ENCODE measurements around the gene GRB10. TPM values are rescaled to one million over a fixed set of nuclear protein-coding genes. Genes with fewer than 3 reads are reported as not detected.
"Not testable (repeated sequence)": the region's sequence is repeated elsewhere in the genome, so short reads cannot be mapped to it uniquely, and the experiment has no call there.

The GRB10 gene
- total RNA-seq, 2 experiments from 2014 or later: 4.4 TPM

DNA sequence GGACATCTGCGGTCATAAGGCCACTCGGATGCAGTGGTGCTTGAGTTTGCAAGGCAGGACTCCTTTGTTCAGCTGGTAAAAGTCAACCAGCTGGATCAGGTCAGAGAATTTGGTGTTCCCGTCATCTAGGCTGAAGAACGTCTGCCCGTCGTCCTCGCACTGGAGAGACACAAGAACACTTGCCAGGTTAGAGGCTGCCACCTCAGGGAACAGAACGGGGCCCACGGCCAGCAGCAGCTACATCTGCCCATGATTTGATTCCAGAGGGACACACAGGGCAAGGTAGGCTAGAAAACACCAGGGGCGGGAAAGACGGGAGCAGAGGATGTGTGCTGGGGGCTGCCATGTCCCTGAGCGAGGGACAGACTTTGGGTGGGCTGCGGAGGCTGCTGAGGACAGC lies 189.8 kb downstream of the GRB10 start:
- ChIA-PET POLR2A (no interaction called here), CTCF (interaction anchor here (0.8 kb wide), 1 partner anchor 27 kb away, joined by 3 read pairs; no protein-coding TSS in a partner anchor)
- no peak overlapping the region for H3K4me3 Mint-ChIP-seq
- H3K9me3 Mint-ChIP-seq: no peaks in the 10 kb centered on the region
- no peaks in the 10 kb centered on the region for H3K36me3 Mint-ChIP-seq (ENCODE audit: low read depth)
- no peak for DNase-seq
- H3K27ac Mint-ChIP-seq: no peak overlapping the region
- H3K27me3 Mint-ChIP-seq: peaks cover 2% of the 10 kb centered on the region
- peaks cover 25% of the 10 kb centered on the region for H3K4me1 Mint-ChIP-seq

DNA sequence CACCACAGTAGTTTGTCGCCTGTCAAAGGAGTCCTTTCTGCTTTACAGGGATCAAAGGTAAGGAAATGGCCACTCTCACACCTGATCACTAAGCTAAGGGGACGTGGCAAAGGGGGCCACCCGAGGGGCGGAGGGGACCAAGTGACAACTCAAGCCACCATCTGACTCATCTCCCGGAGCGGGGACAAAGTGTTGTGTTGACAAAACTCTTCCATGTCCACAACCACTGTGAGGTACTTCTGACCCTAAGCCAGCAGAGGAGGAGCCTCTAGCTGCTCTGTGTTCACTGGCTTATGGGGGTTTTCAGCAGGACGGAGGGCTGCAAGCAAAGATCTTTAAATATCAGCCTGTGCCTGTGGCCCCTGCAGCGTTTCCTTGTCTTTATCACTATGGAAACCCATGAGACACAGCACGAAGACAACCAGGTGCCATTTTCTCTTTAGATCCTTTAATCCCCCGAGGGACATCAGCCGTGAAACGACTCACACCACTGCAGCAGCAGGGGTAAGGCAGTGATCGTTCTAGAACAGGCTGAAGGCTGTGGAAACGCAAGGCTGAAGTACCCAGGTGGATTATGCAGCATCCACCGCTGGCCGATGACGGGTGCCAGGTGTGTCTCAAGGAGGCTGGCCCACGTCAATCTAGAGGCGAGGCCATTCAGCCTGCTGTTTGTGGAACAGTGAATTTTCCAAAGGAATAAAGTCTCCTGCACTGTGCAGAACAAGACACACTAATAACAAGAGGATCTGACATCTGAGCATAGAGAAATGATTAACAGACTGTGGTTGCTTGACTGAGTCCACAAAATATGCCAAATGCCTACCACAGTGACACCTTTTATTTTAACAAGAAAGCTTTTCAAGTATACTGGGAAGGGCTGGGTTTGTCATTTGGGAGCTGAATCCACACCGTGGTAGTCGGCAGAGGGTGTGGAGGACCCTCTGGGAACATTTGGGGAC lies 190.9 kb downstream of the GRB10 start:
- H3K36me3 Mint-ChIP-seq (ENCODE audit: low read depth): no peaks in the 10 kb centered on the region
- no peak overlapping the region for H3K4me3 Mint-ChIP-seq
- ChIA-PET CTCF (interaction anchor here (1.5 kb wide), 1 partner anchor 16 kb away, joined by 4 read pairs; no protein-coding TSS in a partner anchor), POLR2A (no interaction called here)
- no peak overlapping the region for H3K27ac Mint-ChIP-seq
- H3K27me3 Mint-ChIP-seq: peaks cover 7% of the 10 kb centered on the region
- no peak for DNase-seq
- peaks cover 25% of the 10 kb centered on the region for H3K4me1 Mint-ChIP-seq
- no peaks in the 10 kb centered on the region for H3K9me3 Mint-ChIP-seq

DNA sequence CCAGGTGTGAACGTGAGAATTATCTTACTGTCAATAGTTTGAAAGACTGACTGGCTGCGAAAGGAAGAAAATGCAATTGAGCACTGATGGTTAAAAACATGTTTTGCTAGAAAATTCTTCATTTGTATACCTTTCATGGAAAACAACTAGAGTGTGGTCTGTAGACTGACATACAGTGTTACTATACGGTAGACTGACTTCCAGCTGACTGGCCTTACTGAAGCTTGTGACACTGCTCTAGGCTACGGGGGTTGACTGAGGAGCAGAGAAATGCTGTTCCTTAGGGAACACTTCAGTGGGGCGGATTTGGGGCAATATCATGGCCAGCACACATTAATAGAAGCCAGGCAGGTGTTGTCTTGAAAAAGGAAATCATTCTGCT lies 191.6 kb downstream of the GRB10 start:
- DNase-seq: no peak

DNA sequence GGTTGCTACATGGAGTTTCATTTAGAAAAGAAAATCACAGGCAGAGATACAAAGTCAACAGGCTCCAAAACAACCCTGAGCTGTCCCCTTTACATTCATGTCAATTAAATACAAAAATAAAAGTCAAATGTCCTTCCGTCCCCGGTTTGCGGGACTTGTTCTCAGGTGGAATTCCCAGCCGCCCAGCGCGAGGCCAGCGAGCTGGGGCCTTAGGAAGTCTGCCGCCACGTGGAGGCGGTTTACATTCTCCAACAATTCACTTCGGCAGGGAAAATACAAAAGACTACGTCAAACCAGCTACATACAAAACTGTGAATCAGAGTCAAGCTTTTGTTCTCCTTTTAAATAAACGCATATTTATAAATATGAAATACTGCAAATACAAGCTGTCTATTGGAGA lies 192.2 kb downstream of the GRB10 start:
- CTCF ChIA-PET: interaction anchor here (1.1 to 1.5 kb wide), 2 partner anchors 17 to 25 kb away, joined by 3 to 4 read pairs; no protein-coding TSS in a partner anchor
- no peak for DNase-seq
- POLR2A ChIA-PET: no interaction called here
- Mint-ChIP-seq H3K9me3 (no peaks in the 10 kb centered on the region), H3K36me3 (ENCODE audit: low read depth) (no peaks in the 10 kb centered on the region), H3K4me1 (peaks cover 19% of the 10 kb centered on the region), H3K4me3 (no peak overlapping the region), H3K27ac (no peak overlapping the region), H3K27me3 (peaks cover 7% of the 10 kb centered on the region)

More for the DNA sequence above, 191.6 kb downstream of the GRB10 start:
- POLR2A ChIA-PET: no interaction called here
- H3K27me3 Mint-ChIP-seq: peaks cover 7% of the 10 kb centered on the region
- CTCF ChIA-PET: interaction anchor here (1.5 kb wide), 1 partner anchor 16 kb away, joined by 4 read pairs; no protein-coding TSS in a partner anchor
- H3K36me3 Mint-ChIP-seq (ENCODE audit: low read depth): no peaks in the 10 kb centered on the region
- H3K4me1 Mint-ChIP-seq: peaks cover 21% of the 10 kb centered on the region
- no peak overlapping the region for H3K27ac Mint-ChIP-seq
- H3K9me3 Mint-ChIP-seq: no peaks in the 10 kb centered on the region
- H3K4me3 Mint-ChIP-seq: no peak overlapping the region

DNA sequence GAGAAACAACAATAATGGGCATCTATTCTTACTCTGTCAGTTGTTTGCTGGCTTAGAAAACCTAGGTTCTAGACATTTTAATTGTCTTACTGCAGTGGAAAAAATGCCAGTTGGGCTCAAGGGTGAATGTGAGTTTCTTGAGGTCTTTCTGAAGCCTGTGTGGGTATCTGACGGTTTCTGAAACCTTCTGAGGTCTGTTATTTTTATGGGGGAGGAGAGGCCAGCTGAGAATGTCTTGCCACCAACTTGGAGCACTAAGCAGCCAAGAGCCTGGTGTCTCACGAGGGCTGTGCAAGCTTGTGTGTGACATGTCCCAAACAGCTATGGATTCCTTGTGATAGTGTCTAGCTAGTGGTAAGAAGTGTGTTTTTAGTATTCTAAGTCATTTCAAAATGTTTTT lies 193.3 kb downstream of the GRB10 start:
- Mint-ChIP-seq H3K9me3 (no peaks in the 10 kb centered on the region), H3K27me3 (peaks cover 7% of the 10 kb centered on the region), H3K27ac (no peak overlapping the region), H3K4me1 (peaks cover 7% of the 10 kb centered on the region), H3K4me3 (no peak overlapping the region), H3K36me3 (ENCODE audit: low read depth) (no peaks in the 10 kb centered on the region)
- POLR2A ChIA-PET: no interaction called here
- CTCF ChIA-PET: interaction anchor here (0.7 to 1.7 kb wide), 4 partner anchors 9 to 572 kb away, joined by 3 to 6 read pairs (median 3); no protein-coding TSS in a partner anchor
- DNase-seq: no peak

DNA sequence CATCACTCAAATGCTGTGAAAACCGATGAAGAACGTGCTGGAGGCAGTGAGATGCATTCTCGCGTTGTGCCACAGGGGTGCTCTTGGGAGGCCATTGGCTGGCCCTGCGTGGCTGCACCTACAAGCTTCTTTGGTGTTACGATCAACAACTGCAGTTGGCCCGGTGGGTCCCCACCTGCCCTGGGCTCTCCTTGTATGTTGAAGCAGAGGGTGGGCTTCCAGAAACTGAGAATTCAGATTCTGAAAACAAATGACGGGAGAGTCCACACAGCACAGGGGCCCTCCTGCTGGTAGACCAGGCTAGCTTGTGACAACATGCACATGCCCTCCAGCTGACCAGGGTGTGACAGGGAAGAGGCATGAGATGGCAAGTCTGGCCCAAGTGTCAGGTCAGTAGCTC lies 193.8 kb downstream of the GRB10 start:
- CTCF ChIA-PET: interaction anchor here (0.7 to 1.7 kb wide), 4 partner anchors 9 to 572 kb away, joined by 3 to 6 read pairs (median 3); no protein-coding TSS in a partner anchor
- DNase-seq: no peak
- no peak overlapping the region for H3K27ac Mint-ChIP-seq

DNA sequence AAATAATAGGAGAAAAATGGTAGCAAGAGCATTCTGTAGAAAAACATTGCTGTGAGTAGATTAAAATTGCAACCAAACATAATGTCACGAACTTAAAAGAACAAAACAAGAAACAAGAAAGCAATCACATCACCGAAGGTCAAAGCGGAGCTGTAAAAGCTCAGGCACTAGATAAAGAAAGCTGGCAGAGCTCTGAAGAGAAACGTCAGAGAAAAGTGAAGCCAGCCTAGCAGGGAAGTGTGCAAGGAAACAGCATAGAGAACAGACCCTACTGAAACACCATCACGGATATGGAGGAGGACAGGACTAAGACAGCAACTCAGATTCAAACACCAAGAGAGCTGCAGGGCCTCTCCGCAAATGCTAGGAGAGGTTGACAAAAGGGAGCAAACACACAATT lies 195.0 kb downstream of the GRB10 start:
- peaks cover 14% of the 10 kb centered on the region for H3K9me3 Mint-ChIP-seq
- POLR2A ChIA-PET: no interaction called here
- peaks cover 3% of the 10 kb centered on the region for H3K4me1 Mint-ChIP-seq
- CTCF ChIA-PET: interaction anchor here (0.7 to 1.5 kb wide), 3 partner anchors 15 to 487 kb away, joined by 3 to 5 read pairs (median 3); no protein-coding TSS in a partner anchor
- H3K36me3 Mint-ChIP-seq (ENCODE audit: low read depth): peaks cover 6% of the 10 kb centered on the region
- no peak for DNase-seq
- H3K27ac Mint-ChIP-seq: no peak overlapping the region
- no peak overlapping the region for H3K4me3 Mint-ChIP-seq
- H3K27me3 Mint-ChIP-seq: peaks cover 9% of the 10 kb centered on the region

More for the DNA sequence above, 193.8 kb downstream of the GRB10 start:
- Mint-ChIP-seq H3K4me1 (peaks cover 3% of the 10 kb centered on the region), H3K36me3 (ENCODE audit: low read depth) (peaks cover 2% of the 10 kb centered on the region), H3K27me3 (peaks cover 7% of the 10 kb centered on the region), H3K9me3 (peaks cover 3% of the 10 kb centered on the region), H3K4me3 (no peak overlapping the region)
- POLR2A ChIA-PET: no interaction called here

DNA sequence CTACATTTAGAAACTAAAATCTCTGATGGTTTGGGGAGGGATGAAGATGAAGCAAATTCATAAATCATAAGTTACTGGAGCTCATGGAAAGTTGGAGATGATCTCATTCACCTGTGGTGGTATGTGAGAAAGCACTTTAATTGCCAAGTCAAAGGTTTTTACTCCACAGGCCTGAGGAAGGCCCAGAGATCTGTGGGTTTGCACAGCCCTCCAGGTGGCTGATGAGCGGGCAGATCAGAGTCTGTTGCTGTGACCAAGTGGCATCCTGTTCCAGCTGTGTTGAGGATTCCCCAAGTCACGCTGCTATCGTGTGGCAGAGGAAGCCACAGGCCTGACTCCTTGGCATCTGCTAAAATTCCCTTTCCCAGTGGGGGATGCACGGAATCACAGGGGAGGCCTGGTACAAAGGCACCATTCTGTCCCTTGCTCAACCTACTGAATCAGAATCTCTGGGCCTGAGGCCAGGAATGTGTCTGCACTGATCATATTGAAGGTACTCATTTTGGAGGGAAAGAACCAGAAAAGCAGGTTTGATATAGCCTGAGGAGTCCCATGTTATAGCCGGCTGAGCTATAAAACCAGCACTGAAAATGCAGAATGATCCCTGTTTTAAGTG lies 197.8 kb downstream of the GRB10 start:
- H3K36me3 Mint-ChIP-seq (ENCODE audit: low read depth): peaks cover 6% of the 10 kb centered on the region
- H3K4me3 Mint-ChIP-seq: no peak overlapping the region
- ChIA-PET CTCF (interaction anchor here (1.0 kb wide), 1 partner anchor 9 kb away, joined by 3 read pairs; no protein-coding TSS in a partner anchor), POLR2A (no interaction called here)
- no peak overlapping the region for H3K27ac Mint-ChIP-seq
- peaks cover 14% of the 10 kb centered on the region for H3K27me3 Mint-ChIP-seq
- peaks cover 14% of the 10 kb centered on the region for H3K9me3 Mint-ChIP-seq
- no peak for DNase-seq
- peaks cover 3% of the 10 kb centered on the region for H3K4me1 Mint-ChIP-seq

DNA sequence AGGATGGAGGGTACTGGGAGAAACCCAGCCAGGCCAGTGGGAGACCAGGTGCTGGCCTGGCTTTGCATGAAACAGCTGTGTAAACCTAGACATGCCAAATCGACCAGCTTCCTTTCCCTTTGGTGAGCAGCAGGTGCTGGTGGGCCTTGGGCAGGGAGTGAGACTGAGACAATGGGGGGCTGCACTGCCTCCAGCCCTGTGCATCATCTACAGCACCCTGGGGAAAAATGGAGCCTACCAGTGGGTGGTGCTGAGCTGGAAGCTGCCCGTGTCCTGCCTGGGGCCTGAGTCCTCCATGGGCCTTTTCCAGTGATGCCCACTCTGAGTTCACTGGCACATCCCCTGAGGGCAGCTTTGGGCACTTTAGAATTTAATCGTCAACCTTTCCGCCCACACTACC lies 198.3 kb downstream of the GRB10 start:
- H3K27me3 Mint-ChIP-seq: peaks cover 14% of the 10 kb centered on the region
- H3K36me3 Mint-ChIP-seq (ENCODE audit: low read depth): peaks cover 6% of the 10 kb centered on the region
- CTCF ChIA-PET: interaction anchor here (1.0 kb wide), 1 partner anchor 9 kb away, joined by 3 read pairs; no protein-coding TSS in a partner anchor

DNA sequence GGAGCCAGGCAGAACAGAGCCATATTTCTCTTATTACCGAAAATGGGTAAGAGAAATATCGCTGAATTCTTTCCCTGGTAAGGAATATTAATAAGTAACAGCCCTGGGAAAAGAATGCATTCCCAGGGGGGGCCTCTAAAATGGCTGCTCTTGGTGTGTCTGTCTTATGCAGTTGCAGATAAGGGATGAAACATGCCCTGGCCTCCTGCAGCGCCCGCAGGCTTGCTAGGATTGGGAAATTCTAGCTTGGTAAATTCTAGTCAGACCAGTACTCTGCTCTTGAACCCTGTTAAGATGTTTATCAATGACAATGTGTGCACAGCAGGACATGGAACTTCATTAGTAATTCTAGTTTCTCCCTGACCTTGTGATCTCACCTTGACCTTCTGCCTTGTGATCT lies 199.4 kb downstream of the GRB10 start:
- peaks cover 14% of the 10 kb centered on the region for H3K27me3 Mint-ChIP-seq
- H3K27ac Mint-ChIP-seq, POLR2A ChIA-PET: not testable (repeated sequence)

More for the DNA sequence above, 198.3 kb downstream of the GRB10 start:
- POLR2A ChIA-PET: no interaction called here
- peaks cover 14% of the 10 kb centered on the region for H3K9me3 Mint-ChIP-seq
- DNase-seq: no peak
- no peak overlapping the region for H3K27ac Mint-ChIP-seq
- H3K4me1 Mint-ChIP-seq: peaks cover 1% of the 10 kb centered on the region
- no peak overlapping the region for H3K4me3 Mint-ChIP-seq

DNA sequence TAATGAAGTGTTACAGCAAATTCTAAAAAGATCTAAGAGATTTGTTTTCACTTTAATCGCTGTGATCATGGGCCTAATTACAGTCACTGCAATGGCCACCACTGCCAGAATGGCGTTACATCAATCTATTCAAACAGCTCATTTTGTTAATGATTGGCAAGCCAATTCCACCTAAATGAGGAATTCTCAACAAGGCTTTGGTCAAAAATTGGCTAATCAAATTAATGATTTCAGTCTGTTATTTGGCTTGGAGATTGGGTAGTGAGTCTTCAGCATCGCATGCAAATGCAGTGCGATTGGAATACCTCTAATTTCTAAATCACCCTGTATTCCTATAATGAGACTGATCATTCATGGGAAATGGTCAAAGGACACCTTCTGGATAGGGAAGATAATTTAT lies 200.4 kb downstream of the GRB10 start:
- CTCF ChIA-PET; H3K4me1 Mint-ChIP-seq; H3K27me3 Mint-ChIP-seq; H3K27ac Mint-ChIP-seq; H3K4me3 Mint-ChIP-seq; DNase-seq; H3K36me3 Mint-ChIP-seq (ENCODE audit: low read depth); POLR2A ChIA-PET: not testable (repeated sequence)
- H3K9me3 Mint-ChIP-seq: peaks cover 18% of the 10 kb centered on the region

More for the DNA sequence above, 199.4 kb downstream of the GRB10 start:
- DNase-seq; CTCF ChIA-PET; H3K36me3 Mint-ChIP-seq (ENCODE audit: low read depth); H3K4me1 Mint-ChIP-seq; H3K4me3 Mint-ChIP-seq: not testable (repeated sequence)
- peaks cover 14% of the 10 kb centered on the region for H3K9me3 Mint-ChIP-seq

DNA sequence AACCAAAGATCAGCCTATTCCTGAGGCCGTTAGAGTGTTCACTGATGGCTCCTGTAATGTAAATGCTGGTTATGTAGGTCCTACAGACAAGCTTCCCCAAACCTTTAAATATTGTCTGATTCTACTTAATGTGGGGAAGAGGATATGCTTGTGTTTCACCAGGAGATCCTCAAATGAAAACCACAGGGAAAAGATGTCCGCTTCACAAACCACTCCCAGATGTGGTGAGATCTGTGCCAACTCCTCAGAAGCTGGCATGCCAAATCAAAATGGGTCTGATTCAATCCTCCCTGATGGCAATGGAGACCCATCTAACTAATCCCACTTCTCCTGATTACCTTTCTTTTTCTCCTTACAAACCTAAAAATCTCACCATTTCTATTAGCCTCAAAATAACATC lies 202.0 kb downstream of the GRB10 start:
- CTCF ChIA-PET; H3K4me3 Mint-ChIP-seq; H3K27me3 Mint-ChIP-seq; H3K27ac Mint-ChIP-seq; H3K4me1 Mint-ChIP-seq; POLR2A ChIA-PET; H3K36me3 Mint-ChIP-seq (ENCODE audit: low read depth); DNase-seq: not testable (repeated sequence)
- peaks cover 21% of the 10 kb centered on the region for H3K9me3 Mint-ChIP-seq

DNA sequence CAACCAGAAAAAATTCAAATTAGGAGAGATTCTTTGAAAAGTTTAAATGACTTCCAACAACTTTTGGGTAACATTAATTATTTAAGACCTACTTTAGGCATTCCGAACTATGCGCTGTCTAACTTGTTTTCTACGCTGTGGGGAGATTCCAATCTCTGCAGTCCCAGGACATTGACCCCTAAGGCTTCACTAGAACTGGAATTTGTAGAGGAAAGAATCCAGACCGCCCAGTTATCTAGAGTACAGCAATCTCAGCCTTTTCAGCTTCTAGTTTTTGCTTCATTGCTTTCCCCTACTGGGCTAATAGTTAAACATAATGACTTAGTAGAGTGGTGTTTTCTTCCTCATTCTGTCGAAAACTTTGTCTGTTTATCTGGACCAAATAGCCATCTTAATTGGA lies 202.6 kb downstream of the GRB10 start:
- Mint-ChIP-seq H3K4me3 (no peak overlapping the region), H3K9me3 (peaks cover 21% of the 10 kb centered on the region), H3K36me3 (ENCODE audit: low read depth) (peaks cover 6% of the 10 kb centered on the region), H3K27me3 (peaks cover 8% of the 10 kb centered on the region), H3K27ac (no peak overlapping the region), H3K4me1 (no peaks in the 10 kb centered on the region)
- POLR2A ChIA-PET: no interaction called here
- CTCF ChIA-PET: no interaction called here
- DNase-seq: no peak
